IMR-90 (cell line): ENCODE data around the gene PF4V1. TPM values are rescaled to one million over a fixed set of nuclear protein-coding genes. Genes with fewer than 3 reads are reported as not detected.

Experiments used
- ATAC-seq: fragments of 200-7000 bp; cut with Tn5 transposase; 2 replicates; pipeline ENCODE4 v1.9.1; 2020; ENCODE audit warnings: low read depth, mild to moderate bottlenecking, moderate library complexity
- BruUV-seq: library from RNA; stranded (reverse); fragments of 400-500 nt; replicated peaks from 2 replicates; lab custom pipeline; 2021; lab: Mats Ljungman, UMichigan
- CTCF ChIA-PET: fragments of 300-600 bp; formaldehyde crosslinking; extraction: SDS; loops from one replicate; lab custom pipeline; 2021; ENCODE audit warnings: antibody characterized with exemption; lab: Yijun Ruan, JAX
- POLR2A ChIA-PET: fragments of 300-600 bp; sonication (Branson Sonifier 250); formaldehyde crosslinking; loops from one replicate; lab custom pipeline; 2022; ENCODE audit warnings: antibody characterized with exemption; ENCODE audit not compliant: unreplicated experiment; lab: Charles Lee
- DNase-seq: peaks from one replicate; pipeline ENCODE4 v3.0.0; 2013
- H2AFZ ChIP-seq: replicated peaks from 2 replicates; pipeline ENCODE3; 2013; ENCODE audit warnings: low read length, mild to moderate bottlenecking; ENCODE audit not compliant: poor library complexity
- H2AK5ac ChIP-seq: 2 replicates; pipeline ENCODE4 v1.6.1; 2013; ENCODE audit warnings: low read depth, low read length, inconsistent platforms
- H2AK9ac ChIP-seq: replicated peaks from 2 replicates; pipeline ENCODE3; 2013; ENCODE audit warnings: mild to moderate bottlenecking, low read depth, low read length, moderate library complexity; ENCODE audit not compliant: poor library complexity
- H2BK120ac ChIP-seq: 2 replicates; pipeline ENCODE4 v1.6.1; 2013; ENCODE audit warnings: low read depth, low read length, inconsistent platforms
- H2BK15ac ChIP-seq: 3 replicates; pipeline ENCODE4 v1.6.1; 2013; ENCODE audit warnings: low read depth, low read length, inconsistent platforms
- H2BK20ac ChIP-seq: 2 replicates; pipeline ENCODE4 v1.6.1; 2013; ENCODE audit warnings: low read depth, mild to moderate bottlenecking, inconsistent platforms, low read length, moderate library complexity
- H2BK5ac ChIP-seq: 2 replicates; pipeline ENCODE4 v1.6.1; 2013; ENCODE audit warnings: mild to moderate bottlenecking, low read depth, low read length, inconsistent platforms; ENCODE audit not compliant: poor library complexity, severe bottlenecking
- H3K14ac ChIP-seq: replicated peaks from 2 replicates; pipeline ENCODE4 v1.6.1; 2013; ENCODE audit warnings: low read depth, low read length, inconsistent platforms
- H3K18ac ChIP-seq: 2 replicates; pipeline ENCODE4 v1.6.1; 2013; ENCODE audit warnings: low read depth, low read length, control low read depth
- H3K23ac ChIP-seq: 2 replicates; pipeline ENCODE4 v1.6.1; 2013; ENCODE audit warnings: low read depth, low read length, inconsistent platforms
- H3K27ac ChIP-seq: 2 replicates; pipeline ENCODE4 v1.5.1; 2013; ENCODE audit warnings: mild to moderate bottlenecking, control low read depth, low read length; ENCODE audit not compliant: insufficient read depth
- H3K27me3 ChIP-seq: 2 replicates; pipeline ENCODE4 v1.6.1; 2013; ENCODE audit warnings: low read length; ENCODE audit not compliant: control insufficient read depth, insufficient read depth
- H3K36me3 ChIP-seq: 2 replicates; pipeline ENCODE4 v1.6.1; 2013; ENCODE audit warnings: low read length, mixed read lengths; ENCODE audit not compliant: control insufficient read depth, insufficient read depth
- H3K4ac ChIP-seq: 2 replicates; pipeline ENCODE4 v1.6.1; 2013; ENCODE audit warnings: low read depth, low read length, inconsistent platforms
- H3K4me1 ChIP-seq: 2 replicates; pipeline ENCODE4 v1.6.1; 2013; ENCODE audit warnings: low read length, mixed read lengths; ENCODE audit not compliant: control insufficient read depth, insufficient read depth
- H3K4me2 ChIP-seq: 2 replicates; pipeline ENCODE4 v1.6.1; 2013; ENCODE audit warnings: low read depth, mild to moderate bottlenecking, control low read depth, low read length, moderate library complexity
- H3K4me3 ChIP-seq: 2 replicates; pipeline ENCODE4 v1.5.1; 2013; ENCODE audit warnings: low read depth, mild to moderate bottlenecking, control low read depth, low read length, moderate library complexity; ENCODE audit not compliant: insufficient read depth
- H3K56ac ChIP-seq: 2 replicates; pipeline ENCODE4 v1.6.1; 2013; ENCODE audit warnings: low read length, inconsistent platforms; ENCODE audit not compliant: insufficient read depth; ENCODE audit errors: extremely low read depth
- H3K79me1 ChIP-seq, 2 experiments: 2 replicates each; pipeline ENCODE4 v1.6.1; 2013; ENCODE audit warnings: low read length in 2 of 2, inconsistent platforms in 1 of 2, low read depth in 1 of 2
- H3K9ac ChIP-seq: 2 replicates; pipeline ENCODE4 v1.6.1; 2013; ENCODE audit warnings: low read depth, low read length, control low read depth
- H3K9me1 ChIP-seq: 2 replicates; pipeline ENCODE4 v1.6.1; 2013; ENCODE audit warnings: low read length, inconsistent platforms; ENCODE audit not compliant: insufficient read depth
- H3K9me3 ChIP-seq: 2 replicates; pipeline ENCODE4 v1.6.1; 2013; ENCODE audit warnings: low read length; ENCODE audit not compliant: control insufficient read depth, insufficient read depth
- H4K20me1 ChIP-seq: 2 replicates; pipeline ENCODE4 v1.6.1; 2013; ENCODE audit warnings: low read length, inconsistent platforms; ENCODE audit not compliant: insufficient read depth
- H4K5ac ChIP-seq: 2 replicates; pipeline ENCODE4 v1.6.1; 2013; ENCODE audit warnings: mild to moderate bottlenecking, low read depth, low read length, control low read depth
- H4K8ac ChIP-seq, 2 experiments: 2 replicates each; pipeline ENCODE4 v1.6.1; 2013; ENCODE audit warnings: low read depth in 2 of 2, low read length in 2 of 2, control low read depth in 1 of 2, inconsistent platforms in 1 of 2
- H4K91ac ChIP-seq: 2 replicates; pipeline ENCODE4 v1.6.1; 2013; ENCODE audit warnings: low read depth, low read length, inconsistent platforms; ENCODE audit not compliant: insufficient read depth
- BHLHE40 ChIP-seq: fragments of 150-350 bp; IDR thresholded peaks from 2 replicates; pipeline ENCODE4 v1.6.1; 2016; ENCODE audit warnings: mild to moderate bottlenecking, low read depth, low read length
- CHD1 ChIP-seq: IDR thresholded peaks from 2 replicates; pipeline ENCODE4 v1.6.1; 2012; ENCODE audit warnings: low read depth, low read length, improper control_type of control experiment
- FOS ChIP-seq: fragments of 150-350 bp; IDR thresholded peaks from 2 replicates; pipeline ENCODE4 v1.6.1; 2016; ENCODE audit warnings: low read depth, low read length
- MAFK ChIP-seq: IDR thresholded peaks from 2 replicates; pipeline ENCODE4 v1.6.1; 2012; ENCODE audit warnings: low read depth, low read length, improper control_type of control experiment
- MAZ ChIP-seq: IDR thresholded peaks from 2 replicates; pipeline ENCODE4 v1.6.1; 2012; ENCODE audit warnings: low read depth, mild to moderate bottlenecking, low read length, improper control_type of control experiment, moderate library complexity, borderline replicate concordance
- MXI1 ChIP-seq: IDR thresholded peaks from 2 replicates; pipeline ENCODE4 v1.6.1; 2012; ENCODE audit warnings: low read depth, mild to moderate bottlenecking, low read length, moderate library complexity, borderline replicate concordance
- NFE2L2 ChIP-seq: fragments of 150-350 bp; IDR thresholded peaks from 2 replicates; pipeline ENCODE4 v1.6.1; 2016; ENCODE audit warnings: low read depth, mild to moderate bottlenecking, low read length
- POLR2A ChIP-seq: IDR thresholded peaks from 2 replicates; pipeline ENCODE4 v1.6.1; 2012; ENCODE audit warnings: mild to moderate bottlenecking, low read depth, low read length
- RAD21 ChIP-seq: IDR thresholded peaks from 2 replicates; pipeline ENCODE4 v1.6.1; 2012; ENCODE audit warnings: low read length, improper control_type of control experiment
- RCOR1 ChIP-seq: IDR thresholded peaks from 2 replicates; pipeline ENCODE4 v1.6.1; 2012; ENCODE audit warnings: mild to moderate bottlenecking, low read length, improper control_type of control experiment; ENCODE audit not compliant: insufficient replicate concordance
- RFX5 ChIP-seq: IDR thresholded peaks from 2 replicates; pipeline ENCODE4 v1.8.0; 2012; ENCODE audit warnings: low read depth, mild to moderate bottlenecking, low read length, moderate library complexity
- WGBS, 2 experiments: methylation state at CpG; one replicate each; pipeline versions ENCODE4 v1.1.5 to v1.1.7; 2013; ENCODE audit warnings: missing lambda C conversion rate in 2 of 2; ENCODE audit not compliant: insufficient read length in 1 of 2; ENCODE audit errors: extremely low coverage in 2 of 2; 5-methylcytosine and 5-hydroxymethylcytosine counted together
- dilution Hi-C: fragments of 300-500 bp; cut with HindIII; formaldehyde crosslinking; loops from one replicate; pipeline ENCODE4 v1.14.3; 2018; ENCODE audit warnings: low sequenced_read_pairs; ENCODE audit not compliant: unreplicated experiment
- in situ Hi-C: fragments of 300-500 bp; cut with MboI; formaldehyde crosslinking; loops from 3 replicates; pipeline ENCODE4 v1.14.3; 2019; ENCODE audit warnings: low sequenced_read_pairs, inconsistent platforms, mixed read lengths
- intact Hi-C: fragments of 100-400 bp; cut with micrococcal nuclease; formaldehyde crosslinking; loops from 2 replicates; pipeline ENCODE4 v1.10.0; 2022
- polyA plus RNA-seq, 3 experiments: library from polyadenylated mRNA; depleted of rRNA; stranded (reverse); fragments of >200 nt; gene quantifications; 2 replicates each; pipeline ENCODE4 v1.2.3, GENCODE V29; 2012; ENCODE audit warnings: low replicate concordance in 1 of 3
- total RNA-seq: library from RNA; depleted of rRNA; stranded (reverse); fragments of >200 nt; gene quantifications from 2 replicates; pipeline ENCODE4 v1.2.3, GENCODE V29; 2012
- TF ChIP-seq, protein P1 (sequence below): fragments of 150-350 bp; IDR thresholded peaks from 2 replicates; pipeline ENCODE4 v1.6.1; 2017; ENCODE audit warnings: mild to moderate bottlenecking, antibody characterized with exemption, low read length, low read depth
- TF ChIP-seq, protein P2 (sequence below): fragments of 150-350 bp; IDR thresholded peaks from 2 replicates; pipeline ENCODE4 v1.6.1; 2016; ENCODE audit warnings: low read depth, mild to moderate bottlenecking, low read length, moderate library complexity, borderline replicate concordance
- TF ChIP-seq, protein P3 (sequence below): conservative IDR thresholded peaks from 2 replicates; pipeline ENCODE4 v1.5.1; 2012; ENCODE audit warnings: mild to moderate bottlenecking, low read depth, low read length, improper control_type of control experiment

Gene PF4V1
- total and polyA plus RNA-seq, 2 of the 4 experiments (the other 2 are of a cell fraction) = not detected

DNA sequence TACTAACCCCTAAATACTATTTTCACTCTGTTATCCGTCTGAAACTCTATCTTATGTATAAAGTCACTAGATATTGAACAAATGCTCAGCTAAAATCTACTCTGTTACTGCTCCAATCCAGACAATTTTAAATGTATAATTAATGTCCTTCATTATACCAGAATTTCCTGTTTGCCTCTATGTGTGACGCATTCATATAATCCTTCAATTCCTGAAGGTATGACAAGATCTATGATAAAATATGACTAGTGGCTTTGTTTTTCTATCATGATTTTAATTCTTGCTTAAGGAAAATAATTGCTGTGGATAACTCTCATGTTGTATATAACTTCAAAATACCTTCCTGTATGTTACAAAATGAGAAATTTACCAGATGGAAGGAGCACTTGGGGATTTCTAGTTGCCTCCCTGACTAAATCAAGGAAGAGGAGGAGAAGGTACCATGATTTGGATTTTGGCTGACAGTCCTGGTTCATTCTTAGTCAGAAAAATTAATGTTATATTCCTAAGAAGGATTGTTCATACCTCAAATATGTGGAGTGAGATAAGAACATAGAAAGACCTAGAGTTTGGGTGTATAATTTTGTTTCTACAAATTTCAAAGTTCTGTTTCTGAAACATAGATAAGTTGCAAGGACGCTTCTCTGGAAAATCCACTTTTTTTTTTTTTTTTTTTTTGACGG lies 11.7 kb upstream of the PF4V1 start:
- WGBS, 2 experiments = no CpG with 5 or more reads among the region's 4 CpGs
- Histone ChIP-seq H4K5ac (no peak overlapping the region), H2AFZ (no peak overlapping the region), H3K9me3 (no peaks in the 10 kb centered on the region), H3K27me3 (peaks cover 13% of the 10 kb centered on the region), H3K9me1 (no peaks in the 10 kb centered on the region; the same call in 1 of the 2 replicates), H3K79me1 (no peaks in the 10 kb centered on the region), H4K8ac (no peak overlapping the region), H3K4me1 (0 out of 2 replicates have a peak, but pooled peaks cover 2% of the 10 kb centered on the region), H3K23ac (no peak overlapping the region), H2BK15ac (no peak overlapping the region), H3K14ac (no peak overlapping the region), H3K4ac (no peak overlapping the region), H2AK9ac (no peak overlapping the region), H4K20me1 (no peaks in the 10 kb centered on the region), H2BK20ac (no peak overlapping the region), H3K4me2 (no peak overlapping the region), H3K18ac (no peak overlapping the region), H3K27ac (no peak overlapping the region), H2AK5ac (no peak overlapping the region), H3K56ac (no peak overlapping the region), H2BK5ac (no peak overlapping the region), H3K36me3 (no peaks in the 10 kb centered on the region), H3K4me3 (no peak overlapping the region), H2BK120ac (no peak overlapping the region), H3K9ac (no peak overlapping the region), H4K91ac (no peak overlapping the region)
- CTCF ChIA-PET = interaction anchor here (0.6 kb wide), 1 partner anchor 636 kb away, joined by 3 read pairs; no protein-coding TSS in a partner anchor
- BruUV-seq = no TSS peak
- TF ChIP-seq NFE2L2 = no peak
- no peak for TF ChIP-seq POLR2A
- TF ChIP-seq MAFK = no peak
- no peak for TF ChIP-seq RFX5
- TF ChIP-seq, protein P1, sequence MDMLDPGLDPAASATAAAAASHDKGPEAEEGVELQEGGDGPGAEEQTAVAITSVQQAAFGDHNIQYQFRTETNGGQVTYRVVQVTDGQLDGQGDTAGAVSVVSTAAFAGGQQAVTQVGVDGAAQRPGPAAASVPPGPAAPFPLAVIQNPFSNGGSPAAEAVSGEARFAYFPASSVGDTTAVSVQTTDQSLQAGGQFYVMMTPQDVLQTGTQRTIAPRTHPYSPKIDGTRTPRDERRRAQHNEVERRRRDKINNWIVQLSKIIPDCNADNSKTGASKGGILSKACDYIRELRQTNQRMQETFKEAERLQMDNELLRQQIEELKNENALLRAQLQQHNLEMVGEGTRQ = no peak
- TF ChIP-seq, protein P2, sequence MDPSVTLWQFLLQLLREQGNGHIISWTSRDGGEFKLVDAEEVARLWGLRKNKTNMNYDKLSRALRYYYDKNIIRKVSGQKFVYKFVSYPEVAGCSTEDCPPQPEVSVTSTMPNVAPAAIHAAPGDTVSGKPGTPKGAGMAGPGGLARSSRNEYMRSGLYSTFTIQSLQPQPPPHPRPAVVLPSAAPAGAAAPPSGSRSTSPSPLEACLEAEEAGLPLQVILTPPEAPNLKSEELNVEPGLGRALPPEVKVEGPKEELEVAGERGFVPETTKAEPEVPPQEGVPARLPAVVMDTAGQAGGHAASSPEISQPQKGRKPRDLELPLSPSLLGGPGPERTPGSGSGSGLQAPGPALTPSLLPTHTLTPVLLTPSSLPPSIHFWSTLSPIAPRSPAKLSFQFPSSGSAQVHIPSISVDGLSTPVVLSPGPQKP = no peak
- TF ChIP-seq RAD21 = no peak
- TF ChIP-seq BHLHE40 = no peak
- TF ChIP-seq, protein P3, sequence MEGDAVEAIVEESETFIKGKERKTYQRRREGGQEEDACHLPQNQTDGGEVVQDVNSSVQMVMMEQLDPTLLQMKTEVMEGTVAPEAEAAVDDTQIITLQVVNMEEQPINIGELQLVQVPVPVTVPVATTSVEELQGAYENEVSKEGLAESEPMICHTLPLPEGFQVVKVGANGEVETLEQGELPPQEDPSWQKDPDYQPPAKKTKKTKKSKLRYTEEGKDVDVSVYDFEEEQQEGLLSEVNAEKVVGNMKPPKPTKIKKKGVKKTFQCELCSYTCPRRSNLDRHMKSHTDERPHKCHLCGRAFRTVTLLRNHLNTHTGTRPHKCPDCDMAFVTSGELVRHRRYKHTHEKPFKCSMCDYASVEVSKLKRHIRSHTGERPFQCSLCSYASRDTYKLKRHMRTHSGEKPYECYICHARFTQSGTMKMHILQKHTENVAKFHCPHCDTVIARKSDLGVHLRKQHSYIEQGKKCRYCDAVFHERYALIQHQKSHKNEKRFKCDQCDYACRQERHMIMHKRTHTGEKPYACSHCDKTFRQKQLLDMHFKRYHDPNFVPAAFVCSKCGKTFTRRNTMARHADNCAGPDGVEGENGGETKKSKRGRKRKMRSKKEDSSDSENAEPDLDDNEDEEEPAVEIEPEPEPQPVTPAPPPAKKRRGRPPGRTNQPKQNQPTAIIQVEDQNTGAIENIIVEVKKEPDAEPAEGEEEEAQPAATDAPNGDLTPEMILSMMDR = no peak
- TF ChIP-seq FOS = no peak
- TF ChIP-seq MXI1 = no peak
- TF ChIP-seq RCOR1 = no peak
- TF ChIP-seq CHD1 = no peak
- TF ChIP-seq MAZ = no peak
- DNase-seq (no peak), ATAC-seq (no peak)
- in situ Hi-C loops (no loop called here), intact Hi-C loops (no loop called here), dilution Hi-C loops (no loop called here)
- POLR2A ChIA-PET = no interaction called here
